Transverse colon (tissue), 4 donors: ENCODE results near the gene RAPGEF2.

Experiments used
- EP300 ChIP-seq: sonication (generic); formaldehyde crosslinking; IDR thresholded peaks from one replicate; pipeline ENCODE4 v1.6.1; 2017; ENCODE audit warnings: antibody characterized with exemption, low read depth
- POLR2A ChIP-seq: fragments of 450-650 bp; IDR thresholded peaks from one replicate; pipeline ENCODE4 v1.6.1; 2016; ENCODE audit warnings: antibody characterized with exemption, mild to moderate bottlenecking, moderate library complexity
- POLR2AphosphoS5 ChIP-seq, 3 donors: sonication (generic); formaldehyde crosslinking; IDR thresholded peaks; one replicate each; pipeline ENCODE4 v1.6.1; 2016; ENCODE audit warnings: antibody characterized with exemption in 3 of 3
- TF ChIP-seq, protein P1 (sequence below), 5 experiments: fragments of 200-600 bp in 3 of 5; fragments of 450-650 bp in 2 of 5; sonication (generic) in 3 of 5; IDR thresholded peaks; 1 replicate in 2 of 5; 2 replicates in 3 of 5; pipeline ENCODE4 v1.5.1; 2016 to 2017; ENCODE audit warnings: antibody characterized with exemption in 5 of 5, inconsistent platforms in 3 of 5, mild to moderate bottlenecking in 2 of 5, moderate library complexity in 1 of 5

DNA sequence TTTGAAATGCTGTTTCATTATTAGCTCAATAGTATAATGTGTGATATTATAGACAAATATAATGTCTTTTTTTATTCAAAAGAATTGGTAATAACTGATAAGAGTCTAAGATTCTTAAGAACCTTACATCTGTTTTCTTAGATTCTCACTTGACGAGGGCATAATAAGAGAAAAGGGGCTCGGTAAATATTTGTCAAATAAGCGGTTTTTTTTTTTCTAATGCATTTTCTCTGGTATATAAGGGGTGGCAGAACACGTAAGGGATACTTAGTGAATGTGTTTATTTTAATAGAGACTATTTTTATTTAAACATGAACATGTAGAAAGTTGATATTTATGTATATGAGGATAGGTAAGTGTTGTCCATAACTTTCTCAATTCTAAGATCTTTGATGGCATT, 200.6 kb downstream of the RAPGEF2 start:
- TF ChIP-seq, protein P1, sequence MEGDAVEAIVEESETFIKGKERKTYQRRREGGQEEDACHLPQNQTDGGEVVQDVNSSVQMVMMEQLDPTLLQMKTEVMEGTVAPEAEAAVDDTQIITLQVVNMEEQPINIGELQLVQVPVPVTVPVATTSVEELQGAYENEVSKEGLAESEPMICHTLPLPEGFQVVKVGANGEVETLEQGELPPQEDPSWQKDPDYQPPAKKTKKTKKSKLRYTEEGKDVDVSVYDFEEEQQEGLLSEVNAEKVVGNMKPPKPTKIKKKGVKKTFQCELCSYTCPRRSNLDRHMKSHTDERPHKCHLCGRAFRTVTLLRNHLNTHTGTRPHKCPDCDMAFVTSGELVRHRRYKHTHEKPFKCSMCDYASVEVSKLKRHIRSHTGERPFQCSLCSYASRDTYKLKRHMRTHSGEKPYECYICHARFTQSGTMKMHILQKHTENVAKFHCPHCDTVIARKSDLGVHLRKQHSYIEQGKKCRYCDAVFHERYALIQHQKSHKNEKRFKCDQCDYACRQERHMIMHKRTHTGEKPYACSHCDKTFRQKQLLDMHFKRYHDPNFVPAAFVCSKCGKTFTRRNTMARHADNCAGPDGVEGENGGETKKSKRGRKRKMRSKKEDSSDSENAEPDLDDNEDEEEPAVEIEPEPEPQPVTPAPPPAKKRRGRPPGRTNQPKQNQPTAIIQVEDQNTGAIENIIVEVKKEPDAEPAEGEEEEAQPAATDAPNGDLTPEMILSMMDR (IDR thresholded peaks at IDR 0.05), result no peak
- TF ChIP-seq POLR2A, result no peak
- TF ChIP-seq EP300, result no peak
- no peak for TF ChIP-seq POLR2AphosphoS5 (IDR thresholded peaks at IDR 0.05)
